HG02943 (cell line): Measurements from ENCODE around the gene RNF123.

Experiments used
- ATAC-seq: cut with Tn5 transposase; IDR thresholded peaks from one replicate; pipeline ENCODE4 v1.9.1; 2021; ENCODE audit warnings: mild to moderate bottlenecking, low read depth, moderate library complexity; ENCODE audit not compliant: unreplicated experiment

Gene RNF123

GRCh38 chr3:49689046-49689907 lies at the start of gene RNF123, which contains the start of gene MST1:
TSS of gene RNF123 (plus strand) at chr3:49689557. CDS start at chr3:49691166, 1,609 bp downstream.
TSS of gene MST1 (minus strand) at chr3:49689474. CDS start at chr3:49688691, 783 bp downstream.
- peak; percentile 42 for ATAC-seq

- ATAC-seq: no peak
Measured at GRCh38 chr3:49641292-49641691, 48.1 kb upstream of the RNF123 start.

- no peak for ATAC-seq
Measured at GRCh38 chr3:49641921-49642707, 47.2 kb upstream of the RNF123 start.

- no peak for ATAC-seq
Measured at GRCh38 chr3:49642708-49643145, 46.6 kb upstream of the RNF123 start.

GRCh38 chr3:49644684-49645083 lies 44.7 kb upstream of the RNF123 start:
- ATAC-seq: no peak

- no peak for ATAC-seq
Measured at GRCh38 chr3:49646236-49646635, 43.1 kb upstream of the RNF123 start.

- no peak for ATAC-seq
Measured at GRCh38 chr3:49647741-49648140, 41.6 kb upstream of the RNF123 start.

GRCh38 chr3:49648354-49649019 lies 40.9 kb upstream of the RNF123 start:
- ATAC-seq: no peak

GRCh38 chr3:49649576-49649975 lies 39.8 kb upstream of the RNF123 start:
- no peak for ATAC-seq

GRCh38 chr3:49650177-49650576 lies 39.2 kb upstream of the RNF123 start:
- no peak for ATAC-seq

GRCh38 chr3:49650637-49651036 lies 38.7 kb upstream of the RNF123 start:
- no peak for ATAC-seq

- no peak for ATAC-seq
Measured at GRCh38 chr3:49652218-49652902, 37.0 kb upstream of the RNF123 start.

- ATAC-seq: no peak
Measured at GRCh38 chr3:49652903-49653415, 36.4 kb upstream of the RNF123 start.

- ATAC-seq: no peak
Measured at GRCh38 chr3:49653621-49654020, 35.7 kb upstream of the RNF123 start.

GRCh38 chr3:49654176-49654825 lies 35.1 kb upstream of the RNF123 start:
- ATAC-seq: no peak

- ATAC-seq: no peak
Measured at GRCh38 chr3:49654955-49655556, 34.3 kb upstream of the RNF123 start.

- ATAC-seq: no peak
Measured at GRCh38 chr3:49655731-49656285, 33.5 kb upstream of the RNF123 start.

- ATAC-seq: no peak
Measured at GRCh38 chr3:49656541-49657112, 32.7 kb upstream of the RNF123 start.
